ENCODE data around the gene NINL. TPM values are rescaled to one million over a fixed set of nuclear protein-coding genes. Genes with fewer than 3 reads are reported as not detected.

The NINL gene
- total RNA-seq, 1 experiment from 2014 or later: 7.2 TPM

- Histone ChIP-seq H4K20me1 (ENCODE audit: insufficient read depth) (no peaks in the 10 kb centered on the region), H3K9me3 (ENCODE audit: control insufficient read depth in 1 of 2, insufficient read depth in 1 of 2, low read depth in 1 of 2, low read length in 2 of 2) (no peaks in the 10 kb centered on the region), H3K4me2 (ENCODE audit: low read length) (no peak overlapping the region), H3K27ac (ENCODE audit: low read depth, low read length) (no peak overlapping the region), H3K9ac (ENCODE audit: low read length) (no peak overlapping the region), H2AFZ (ENCODE audit: low read depth, low read length, poor library complexity, severe bottlenecking) (no peak overlapping the region), H3K36me3 (ENCODE audit: control insufficient read depth in 1 of 2, insufficient read depth in 2 of 2, low read length in 2 of 2) (no peaks in the 10 kb centered on the region; a peak in 1 of 4 replicates), H3K79me2 (ENCODE audit: insufficient read depth, low read length) (no peaks in the 10 kb centered on the region), H3K9me2 (ENCODE audit: insufficient read depth) (no peaks in the 10 kb centered on the region), H3K4me1 (ENCODE audit: control insufficient read depth in 1 of 2, insufficient read depth in 2 of 2, low read length in 2 of 2) (no peaks in the 10 kb centered on the region), H3K27me3 (ENCODE audit: insufficient read depth, low read length) (no peaks in the 10 kb centered on the region), H3K4me3 (replicated peaks in 1 of 2; ENCODE audit: low read depth in 1 of 2, low read length in 2 of 2) (no peak overlapping the region)
- intact Hi-C loops (cut with micrococcal nuclease): no loop called here
- ATAC-seq (no peak), DNase-seq (ENCODE audit: low read depth, low spot score) (no peak)
- ChIA-PET POLR2A (no interaction called here), RAD21 (ENCODE audit: low non-redundant PET in 1 of 2, low total read pairs in 2 of 2, uncharacterized antibody in 2 of 2, unreplicated experiment in 2 of 2) (no interaction called here), CTCF (no interaction called here)
- TF ChIP-seq ZNF274 (IDR thresholded peaks at IDR 0.05; ENCODE audit: low read depth, low read length): no peak
- TF ChIP-seq POLR2AphosphoS5 (IDR thresholded peaks at IDR 0.05; ENCODE audit: low read depth, low read length): no peak
- no peak for TF ChIP-seq FOSL1 (IDR thresholded peaks at IDR 0.05; ENCODE audit: low read depth)
- no peak for TF ChIP-seq SRF (IDR thresholded peaks at IDR 0.05; ENCODE audit: low read depth)
- no TSS peak for BruUV-seq (replicated peaks)
These were observed 99.5 kb downstream of the NINL start for GRCh38 chr20:25485872-25486271.

GRCh38 chr20:25484911-25485511, 100.3 kb downstream of the NINL start:
- no peaks in the 10 kb centered on the region for H3K27me3 ChIP-seq (ENCODE audit: insufficient read depth, low read length)
- no peaks in the 10 kb centered on the region for H4K20me1 ChIP-seq (ENCODE audit: insufficient read depth)
- no peaks in the 10 kb centered on the region for H3K4me1 ChIP-seq (ENCODE audit: control insufficient read depth in 1 of 2, insufficient read depth in 2 of 2, low read length in 2 of 2)
- ChIA-PET CTCF (no interaction called here), POLR2A (no interaction called here), RAD21 (ENCODE audit: low non-redundant PET in 1 of 2, low total read pairs in 2 of 2, uncharacterized antibody in 2 of 2, unreplicated experiment in 2 of 2) (no interaction called here)
- H3K36me3 ChIP-seq (ENCODE audit: control insufficient read depth in 1 of 2, insufficient read depth in 2 of 2, low read length in 2 of 2): no peaks in the 10 kb centered on the region; a peak in 1 of 4 replicates
- H3K9me2 ChIP-seq (ENCODE audit: insufficient read depth): no peaks in the 10 kb centered on the region
- no peak for TF ChIP-seq TCF7L2 (IDR thresholded peaks at IDR 0.05; ENCODE audit: borderline replicate concordance, extremely low read depth, insufficient read depth, insufficient read length)
- no peak for TF ChIP-seq ZFX (IDR thresholded peaks at IDR 0.05)
- H3K79me2 ChIP-seq (ENCODE audit: insufficient read depth, low read length): no peaks in the 10 kb centered on the region
- intact Hi-C loops (cut with micrococcal nuclease): no loop called here
- H3K27ac ChIP-seq (ENCODE audit: low read depth, low read length): no peak overlapping the region
- BruUV-seq (replicated peaks): no TSS peak
- DNase-seq (ENCODE audit: low read depth, low spot score) (no peak), ATAC-seq (no peak)
- H2AFZ ChIP-seq (ENCODE audit: low read depth, low read length, poor library complexity, severe bottlenecking): no peak overlapping the region
- H3K9me3 ChIP-seq (ENCODE audit: control insufficient read depth in 1 of 2, insufficient read depth in 1 of 2, low read depth in 1 of 2, low read length in 2 of 2): no peaks in the 10 kb centered on the region
- no peak overlapping the region for H3K9ac ChIP-seq (ENCODE audit: low read length)
- H3K4me3 ChIP-seq (replicated peaks in 1 of 2; ENCODE audit: low read depth in 1 of 2, low read length in 2 of 2): no peak overlapping the region
- no peak overlapping the region for H3K4me2 ChIP-seq (ENCODE audit: low read length)
